ENCODE measurements around the gene TRPM2. TPM values are rescaled to one million over a fixed set of nuclear protein-coding genes. Genes with fewer than 3 reads are reported as not detected.

TRPM2 gene
- total RNA-seq, 1 experiment from 2014 or later = 28.1 TPM

DNA sequence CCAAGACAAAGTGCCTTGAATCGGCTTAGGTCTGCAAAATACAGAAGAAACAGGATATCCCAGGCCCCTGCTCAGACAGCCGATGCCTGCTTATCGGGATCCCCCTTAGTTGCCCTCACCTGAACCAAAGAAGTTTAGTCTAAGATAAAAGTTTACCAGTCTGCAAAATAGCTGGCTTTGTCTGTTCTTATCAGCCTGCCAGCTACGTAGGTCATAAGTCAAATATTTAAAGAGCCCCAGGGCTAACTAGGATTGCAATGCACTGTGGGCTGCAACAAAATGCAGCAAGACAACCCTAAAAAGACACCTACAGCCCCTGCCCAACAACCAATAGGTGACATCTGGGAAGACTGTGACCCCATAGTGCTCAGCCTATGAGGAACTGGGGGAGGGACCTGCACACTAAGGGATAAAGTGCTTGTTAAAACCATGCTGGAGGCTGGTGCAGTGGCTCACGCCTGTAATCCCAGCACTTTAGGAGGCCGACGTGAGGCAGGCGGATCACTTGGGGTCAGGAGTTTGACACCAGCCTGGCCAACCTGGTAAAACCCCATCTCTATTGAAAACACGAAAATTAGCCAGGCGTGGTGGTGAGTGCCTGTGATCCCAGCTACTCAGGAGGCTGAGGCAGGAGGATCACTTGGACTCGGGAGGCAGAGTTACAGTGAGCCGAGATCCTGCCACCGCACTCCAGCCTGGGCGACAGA, 129.3 kb downstream of the TRPM2 start (continued):
- TF ChIP-seq, protein P1, sequence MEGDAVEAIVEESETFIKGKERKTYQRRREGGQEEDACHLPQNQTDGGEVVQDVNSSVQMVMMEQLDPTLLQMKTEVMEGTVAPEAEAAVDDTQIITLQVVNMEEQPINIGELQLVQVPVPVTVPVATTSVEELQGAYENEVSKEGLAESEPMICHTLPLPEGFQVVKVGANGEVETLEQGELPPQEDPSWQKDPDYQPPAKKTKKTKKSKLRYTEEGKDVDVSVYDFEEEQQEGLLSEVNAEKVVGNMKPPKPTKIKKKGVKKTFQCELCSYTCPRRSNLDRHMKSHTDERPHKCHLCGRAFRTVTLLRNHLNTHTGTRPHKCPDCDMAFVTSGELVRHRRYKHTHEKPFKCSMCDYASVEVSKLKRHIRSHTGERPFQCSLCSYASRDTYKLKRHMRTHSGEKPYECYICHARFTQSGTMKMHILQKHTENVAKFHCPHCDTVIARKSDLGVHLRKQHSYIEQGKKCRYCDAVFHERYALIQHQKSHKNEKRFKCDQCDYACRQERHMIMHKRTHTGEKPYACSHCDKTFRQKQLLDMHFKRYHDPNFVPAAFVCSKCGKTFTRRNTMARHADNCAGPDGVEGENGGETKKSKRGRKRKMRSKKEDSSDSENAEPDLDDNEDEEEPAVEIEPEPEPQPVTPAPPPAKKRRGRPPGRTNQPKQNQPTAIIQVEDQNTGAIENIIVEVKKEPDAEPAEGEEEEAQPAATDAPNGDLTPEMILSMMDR (IDR thresholded peaks at IDR 0.05 in 2 of 3, conservative IDR thresholded peaks at IDR 0.05 in 1 of 3; ENCODE audit: borderline replicate concordance in 1 of 3, insufficient read depth in 1 of 3, low read depth in 2 of 3, low read length in 2 of 3) = no peak
- TF ChIP-seq CBX3 (IDR thresholded peaks at IDR 0.05; ENCODE audit: low read depth) (no peak), JUND (IDR thresholded peaks at IDR 0.05) (no peak), YY1 (IDR thresholded peaks at IDR 0.05; ENCODE audit: extremely low read depth, insufficient replicate concordance, low read depth, low read length) (no peak), EZH2 (IDR thresholded peaks at IDR 0.05) (no peak), SIN3A (IDR thresholded peaks at IDR 0.05; ENCODE audit: low read depth) (no peak), ZNF274 (IDR thresholded peaks at IDR 0.05; ENCODE audit: low read depth, low read length) (no peak)
- TF ChIP-seq, protein P2, sequence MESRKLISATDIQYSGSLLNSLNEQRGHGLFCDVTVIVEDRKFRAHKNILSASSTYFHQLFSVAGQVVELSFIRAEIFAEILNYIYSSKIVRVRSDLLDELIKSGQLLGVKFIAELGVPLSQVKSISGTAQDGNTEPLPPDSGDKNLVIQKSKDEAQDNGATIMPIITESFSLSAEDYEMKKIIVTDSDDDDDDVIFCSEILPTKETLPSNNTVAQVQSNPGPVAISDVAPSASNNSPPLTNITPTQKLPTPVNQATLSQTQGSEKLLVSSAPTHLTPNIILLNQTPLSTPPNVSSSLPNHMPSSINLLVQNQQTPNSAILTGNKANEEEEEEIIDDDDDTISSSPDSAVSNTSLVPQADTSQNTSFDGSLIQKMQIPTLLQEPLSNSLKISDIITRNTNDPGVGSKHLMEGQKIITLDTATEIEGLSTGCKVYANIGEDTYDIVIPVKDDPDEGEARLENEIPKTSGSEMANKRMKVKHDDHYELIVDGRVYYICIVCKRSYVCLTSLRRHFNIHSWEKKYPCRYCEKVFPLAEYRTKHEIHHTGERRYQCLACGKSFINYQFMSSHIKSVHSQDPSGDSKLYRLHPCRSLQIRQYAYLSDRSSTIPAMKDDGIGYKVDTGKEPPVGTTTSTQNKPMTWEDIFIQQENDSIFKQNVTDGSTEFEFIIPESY (IDR thresholded peaks at IDR 0.05; ENCODE audit: extremely low read depth, insufficient replicate concordance, low read length) = no peak
